Measurements from ENCODE around the gene ENTREP3. TPM values are rescaled to one million over a fixed set of nuclear protein-coding genes. Genes with fewer than 3 reads are reported as not detected.

ENTREP3 gene
- total RNA-seq, 4 donors from 2014 or later: 22.7 to 42.0 (median 26.6) TPM

GRCh38 chr1:155209312-155209721 lies 46.0 kb downstream of the ENTREP3 start:
- no peak for DNase-seq (ENCODE audit: low spot score in 2 of 2)
- Histone ChIP-seq H3K27me3 (no peaks in the 10 kb centered on the region), H3K4me1 (peaks cover 0 to 46% (median 23%) of the 10 kb centered on the region in 4 donors), H3K36me3 (peaks cover 0 to 31% (median 5%) of the 10 kb centered on the region in 3 donors), H3K4me3 (peak overlapping the region; percentile 69 to 97 (median 86)), H3K27ac (peak overlapping the region; percentile 97 to 100 (median 100)), H3K9me3 (no peaks in the 10 kb centered on the region)
- WGBS, 2 donors: 3 to 6% methylated on average over 9 to 13 of the region's 13 CpGs
- no peak for TF ChIP-seq CTCF (IDR thresholded peaks at IDR 0.05)
- no peak for TF ChIP-seq EP300 (IDR thresholded peaks at IDR 0.05)
- no peak for TF ChIP-seq POLR2A (IDR thresholded peaks at IDR 0.05)

GRCh38 chr1:155208541-155209311 lies 46.6 kb downstream of the ENTREP3 start, which contains the start of gene MTX1:
TSS of gene MTX1 (plus strand) at chr1:155208695. CDS start at chr1:155208805, 110 bp downstream.
- Histone ChIP-seq H3K4me1 (peaks cover 0 to 46% (median 23%) of the 10 kb centered on the region in 4 donors), H3K9me3 (no peaks in the 10 kb centered on the region), H3K4me3 (peak within 1 kb of the TSS; percentile 69 to 97 (median 86)), H3K27ac (peak within 1 kb of the TSS; percentile 97 to 100 (median 100)), H3K27me3 (no peaks in the 10 kb centered on the region), H3K36me3 (peaks cover 0 to 35% (median 5%) of the 10 kb centered on the region in 3 donors)
- 0% methylated on average over 29 to 47 of the region's 64 CpGs for WGBS, 2 donors
- peak; percentile 84 to 86 for DNase-seq (ENCODE audit: low spot score in 2 of 2)
- TF ChIP-seq EP300 (IDR thresholded peaks at IDR 0.05) (peak; percentile 73 to 90), POLR2A (IDR thresholded peaks at IDR 0.05) (peak; percentile 4 to 64), CTCF (IDR thresholded peaks at IDR 0.05) (peak in 1 of 5 experiments; percentile 46)

GRCh38 chr1:155207806-155208540 lies 47.3 kb downstream of the ENTREP3 start, which contains the start of gene THBS3:
TSS of gene THBS3 (minus strand) at chr1:155207897. CDS start at chr1:155207876, 21 bp downstream.
- Histone ChIP-seq H3K27me3 (no peaks in the 10 kb centered on the region), H3K36me3 (peaks cover 0 to 43% (median 5%) of the 10 kb centered on the region in 3 donors), H3K4me1 (peaks cover 0 to 46% (median 23%) of the 10 kb centered on the region in 4 donors), H3K27ac (peak within 1 kb of the TSS; percentile 97 to 100 (median 100)), H3K4me3 (peak within 1 kb of the TSS; percentile 69 to 97 (median 86)), H3K9me3 (no peaks in the 10 kb centered on the region)
- TF ChIP-seq CTCF (IDR thresholded peaks at IDR 0.05) (no peak), POLR2A (IDR thresholded peaks at IDR 0.05) (no peak), EP300 (IDR thresholded peaks at IDR 0.05) (no peak)
- WGBS, 2 donors: 2% methylated on average over 16 to 17 of the region's 17 CpGs
- no peak for DNase-seq (ENCODE audit: low spot score in 2 of 2)

- H3K9me3 ChIP-seq: no peaks in the 10 kb centered on the region
- H3K27me3 ChIP-seq: no peaks in the 10 kb centered on the region
- peaks cover 0 to 46% (median 23%) of the 10 kb centered on the region in 4 donors for H3K4me1 ChIP-seq
- DNase-seq (ENCODE audit: low spot score in 2 of 2): peak; percentile 81 to 94
- peak; percentile 73 to 93 (median 84) for TF ChIP-seq CTCF (IDR thresholded peaks at IDR 0.05)
- peak in 1 of 2 donors; percentile 45 for TF ChIP-seq POLR2A (IDR thresholded peaks at IDR 0.05)
- peak in 1 of 2 donors; percentile 56 for TF ChIP-seq EP300 (IDR thresholded peaks at IDR 0.05)
- peak overlapping the region; percentile 97 to 100 (median 100) for H3K27ac ChIP-seq
- WGBS, 2 donors: 8 to 15% methylated on average over 10 to 13 of the region's 13 CpGs
- H3K4me3 ChIP-seq: peak overlapping the region; percentile 69 to 97 (median 86)
- H3K36me3 ChIP-seq: peaks cover 0 to 48% (median 5%) of the 10 kb centered on the region in 3 donors
Observed at GRCh38 chr1:155206891-155207805, 48.1 kb downstream of the ENTREP3 start.
